Endometrial microvascular endothelial cells (primary cell): ENCODE results near the gene PKNOX1. TPM values are rescaled to one million over a fixed set of nuclear protein-coding genes. Genes with fewer than 3 reads are reported as not detected.
"Not testable (repeated sequence)": the region's sequence is repeated elsewhere in the genome, so short reads cannot be mapped to it uniquely, and the experiment has no call there.

Experiments
- in situ Hi-C: cut with HindIII; loops from 2 replicates; pipeline ENCODE4 v1.10.0; 2017; ENCODE audit warnings: low sequenced_read_pairs, low pct_unique_long_range_greater_than_20kb; ENCODE audit errors: inconsistent ontology term
- total RNA-seq: library from RNA; depleted of rRNA; stranded (reverse); fragments of >200 nt; gene quantifications from one replicate; pipeline ENCODE4 v1.2.3, GENCODE V29; 2015; ENCODE audit errors: inconsistent ontology term

The PKNOX1 gene
- total RNA-seq, 1 donor from 2014 or later = 24.3 TPM

DNA sequence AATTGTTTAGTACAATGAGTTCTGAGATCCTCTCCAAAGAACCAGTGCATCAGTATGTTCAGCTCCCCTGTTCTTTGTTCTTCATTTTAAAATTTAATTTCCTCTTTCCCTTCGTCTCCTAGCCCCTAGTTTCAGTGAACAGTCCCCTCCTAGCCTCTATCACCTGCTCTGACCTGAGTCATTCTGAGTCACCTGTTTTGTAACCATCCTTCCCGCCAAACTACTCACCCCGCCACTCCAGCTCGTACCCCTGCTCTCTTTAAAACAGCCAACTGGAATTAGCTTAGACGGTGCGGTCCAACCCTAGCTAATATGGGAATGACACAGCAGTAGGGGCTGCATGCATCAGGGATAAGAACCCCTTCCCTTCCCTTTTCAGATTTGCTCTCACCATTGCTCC lies 32.1 kb upstream of the PKNOX1 start:
- in situ Hi-C loops = no loop called here

DNA sequence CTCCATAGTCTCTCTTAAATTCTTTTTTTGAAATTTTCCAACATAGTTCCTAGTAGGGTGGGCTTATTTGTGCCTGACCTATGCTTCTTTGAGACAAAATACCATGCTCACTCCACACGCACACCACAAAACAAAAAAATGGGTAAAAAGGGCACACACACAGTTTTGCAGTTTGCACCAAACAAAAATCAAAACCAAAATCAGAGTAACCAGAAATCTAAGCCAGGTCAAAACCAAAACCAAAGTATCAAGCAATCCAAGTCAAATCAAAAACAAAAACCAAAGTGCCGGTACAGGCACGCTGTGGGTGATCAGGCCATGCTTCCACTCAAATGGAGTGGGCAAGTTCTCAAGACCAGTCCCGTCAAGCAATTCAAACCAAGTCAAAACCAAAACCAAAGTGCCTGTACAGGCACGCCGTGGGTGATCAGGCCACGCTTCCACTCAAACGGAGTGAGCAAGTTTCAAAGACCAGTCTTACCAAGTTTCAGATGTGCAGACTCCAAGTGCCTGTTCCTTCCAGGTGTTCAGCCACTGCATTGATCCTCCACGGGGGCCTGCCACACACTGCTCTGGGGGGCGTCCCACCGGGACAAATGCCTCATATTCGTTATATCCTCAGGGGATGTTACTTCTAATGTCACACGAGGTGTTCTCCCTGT lies 25.1 kb upstream of the PKNOX1 start:
- in situ Hi-C loops = not testable (repeated sequence)

DNA sequence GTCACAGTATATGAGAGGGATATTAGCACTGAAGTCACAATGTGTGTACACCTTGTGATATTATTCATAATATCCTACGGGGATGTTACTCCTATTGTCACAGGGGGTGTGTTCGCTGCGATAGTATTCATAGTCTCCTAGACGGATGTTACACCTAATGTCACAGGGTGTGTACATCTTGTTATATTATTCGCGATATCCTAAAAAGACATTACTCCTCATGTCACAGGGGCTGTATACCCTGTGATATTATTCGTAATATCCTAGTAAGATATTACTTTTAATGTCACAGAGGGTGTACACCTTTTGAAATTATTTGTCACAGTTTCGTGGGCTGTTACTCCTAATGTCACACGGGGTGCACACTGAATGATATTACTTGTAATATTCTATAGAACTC lies 23.2 kb upstream of the PKNOX1 start:
- in situ Hi-C loops = not testable (repeated sequence)

DNA sequence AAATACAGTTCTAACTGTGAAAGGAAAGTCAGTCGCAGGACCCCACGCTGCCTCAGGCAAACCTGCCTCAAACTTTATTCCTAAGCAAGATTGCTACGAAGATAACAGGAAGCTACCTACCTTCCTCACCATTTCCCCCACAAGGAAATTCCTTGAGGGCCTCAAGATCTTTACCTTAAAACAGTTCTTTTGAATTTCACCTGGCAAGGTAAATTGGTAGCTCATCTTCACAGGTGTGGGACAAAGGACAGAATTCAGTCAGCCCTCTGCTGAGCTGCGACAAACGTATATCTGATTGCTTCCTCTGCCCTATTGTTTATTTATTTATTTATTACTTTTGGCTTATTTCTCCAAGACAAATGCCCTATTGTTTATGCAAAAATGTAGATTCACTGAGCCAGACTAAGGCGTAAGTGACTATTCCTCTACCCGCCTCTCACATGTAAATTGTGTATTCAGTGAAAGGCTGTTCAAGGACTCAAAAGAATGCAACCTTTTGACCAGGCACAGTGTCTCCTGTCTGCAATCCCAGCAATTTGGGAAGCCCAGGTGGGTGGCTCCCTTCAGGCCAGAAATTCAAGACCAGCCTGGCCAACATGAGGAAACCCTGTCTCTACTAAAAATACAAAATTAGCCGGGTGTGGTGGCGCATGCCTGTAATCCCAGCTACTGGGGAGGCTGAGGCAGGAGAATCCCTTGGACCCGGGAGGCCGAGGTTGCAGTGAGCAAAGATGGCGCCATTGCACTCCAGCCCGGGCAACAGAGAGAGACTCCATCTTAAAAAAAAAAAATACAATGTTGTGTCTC lies 17.3 kb upstream of the PKNOX1 start:
- in situ Hi-C loops = no loop called here

DNA sequence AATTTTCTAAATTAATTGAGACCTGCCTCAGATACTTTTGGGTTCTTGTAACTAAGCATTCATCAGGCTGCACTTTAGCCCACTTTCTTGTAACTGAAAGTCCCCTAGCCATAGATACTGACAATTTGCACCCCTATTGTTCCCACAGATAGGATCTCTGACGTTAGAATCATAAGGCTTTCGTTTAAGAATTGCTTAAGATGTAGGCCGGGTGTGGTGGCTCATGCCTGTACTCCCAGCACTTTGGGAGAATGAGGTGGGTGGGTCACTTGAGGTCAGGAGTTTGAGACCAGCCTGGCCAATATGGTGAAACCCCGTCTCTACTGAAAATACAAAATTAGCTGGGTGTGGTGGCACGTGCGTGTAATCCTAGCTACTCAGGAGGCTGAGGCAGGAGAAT lies 16.2 kb upstream of the PKNOX1 start:
- in situ Hi-C loops = not testable (repeated sequence)

DNA sequence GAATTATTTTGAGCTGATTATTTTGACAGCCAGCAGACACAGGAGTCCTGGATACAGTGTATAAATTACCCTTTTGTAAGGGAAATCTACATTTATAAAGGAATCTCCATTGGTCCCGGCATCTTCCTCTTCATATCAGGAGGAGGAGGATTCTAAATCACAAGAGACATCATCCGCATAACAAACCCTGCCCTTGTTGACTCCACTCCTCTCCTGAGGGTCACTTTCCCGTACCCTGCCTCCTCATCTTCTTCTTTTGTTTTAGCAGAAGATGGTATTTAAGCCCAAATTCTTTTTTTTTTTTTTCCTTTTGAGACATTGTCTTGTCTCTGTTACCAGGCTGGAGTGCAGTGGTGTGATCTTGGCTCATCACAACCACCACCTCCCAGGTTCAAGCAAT lies 14.6 kb upstream of the PKNOX1 start:
- in situ Hi-C loops = no loop called here

DNA sequence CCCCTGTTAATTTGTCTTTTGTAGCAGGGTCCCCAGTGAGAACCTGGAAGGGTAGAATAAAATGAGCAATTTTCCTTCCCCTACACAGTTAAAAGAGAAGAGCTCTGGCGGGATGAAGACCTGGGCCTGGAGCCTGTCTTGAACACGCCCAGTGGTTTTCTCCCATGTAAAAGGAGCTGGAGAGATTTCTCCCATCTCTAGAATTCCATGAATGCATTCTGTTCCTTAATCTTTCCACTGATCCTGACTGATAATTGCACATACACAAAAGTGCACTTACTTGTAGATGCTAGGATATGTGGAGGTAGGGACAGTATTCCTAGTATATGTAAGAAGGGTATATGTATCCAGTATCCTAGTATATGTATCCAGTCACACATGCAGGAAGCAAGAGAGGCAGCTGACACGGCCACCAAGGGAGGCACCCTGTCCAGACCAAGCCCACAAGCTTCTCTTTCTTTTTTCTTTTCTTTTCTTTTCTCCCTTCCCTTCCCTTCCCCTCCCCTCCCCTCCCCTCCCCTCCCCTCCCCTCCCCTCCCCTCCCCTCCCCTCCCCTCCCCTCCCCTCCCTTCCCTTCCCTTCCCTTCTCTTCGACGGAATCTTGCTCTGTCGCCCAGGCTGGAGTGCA lies 11.9 kb upstream of the PKNOX1 start:
- in situ Hi-C loops = no loop called here

DNA sequence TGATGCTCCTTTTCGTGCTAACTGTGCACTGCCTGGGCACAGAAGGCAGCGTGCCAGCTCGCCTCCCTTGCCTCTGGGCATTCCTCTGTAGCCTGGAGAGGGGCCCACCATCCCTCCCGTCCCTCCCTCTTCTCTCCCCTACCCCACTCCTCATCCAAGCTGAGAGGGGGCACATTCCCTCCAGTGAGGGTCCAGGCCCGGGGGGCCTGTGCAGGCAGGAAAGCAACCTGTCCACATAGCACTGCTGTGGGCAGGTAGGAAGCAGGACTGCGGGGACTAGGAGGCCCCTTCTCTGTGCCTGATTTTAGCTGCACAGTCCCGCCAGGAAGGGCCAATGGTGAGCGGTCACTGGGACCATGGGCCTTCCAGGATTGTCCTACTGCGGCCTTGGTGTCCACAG lies 10.3 kb upstream of the PKNOX1 start:
- in situ Hi-C loops = no loop called here

DNA sequence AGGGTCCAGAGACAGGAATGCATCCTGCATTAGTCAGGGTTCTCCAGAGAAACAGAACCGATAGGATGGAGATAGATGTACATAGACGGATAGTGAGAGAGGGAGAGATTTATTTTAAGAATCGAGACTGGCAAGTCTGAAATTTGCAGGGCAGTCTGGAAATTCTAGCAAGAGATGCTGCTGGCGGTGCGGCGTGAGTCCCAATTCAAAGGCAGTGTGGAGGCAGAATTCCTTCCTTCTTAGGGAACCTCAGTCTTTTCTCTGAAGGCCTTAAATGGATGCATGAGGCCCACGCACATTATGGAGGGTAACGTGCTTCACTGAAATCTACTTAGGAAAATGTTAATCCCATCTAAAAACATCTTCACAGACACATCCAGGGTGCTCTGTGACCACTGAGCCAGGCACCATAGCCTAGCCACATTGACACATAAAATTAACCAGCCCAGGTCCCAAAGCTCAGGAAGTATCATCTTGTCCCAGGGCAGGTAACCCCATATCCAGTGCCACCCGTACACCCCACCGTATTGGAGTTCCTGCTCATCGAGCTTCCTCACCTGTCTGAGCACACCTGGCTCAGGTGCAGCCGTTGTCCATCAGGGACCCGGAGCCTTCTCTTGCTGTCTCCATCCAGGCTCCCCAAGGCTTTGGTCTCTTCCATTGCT lies 9.7 kb upstream of the PKNOX1 start:
- in situ Hi-C loops = no loop called here

DNA sequence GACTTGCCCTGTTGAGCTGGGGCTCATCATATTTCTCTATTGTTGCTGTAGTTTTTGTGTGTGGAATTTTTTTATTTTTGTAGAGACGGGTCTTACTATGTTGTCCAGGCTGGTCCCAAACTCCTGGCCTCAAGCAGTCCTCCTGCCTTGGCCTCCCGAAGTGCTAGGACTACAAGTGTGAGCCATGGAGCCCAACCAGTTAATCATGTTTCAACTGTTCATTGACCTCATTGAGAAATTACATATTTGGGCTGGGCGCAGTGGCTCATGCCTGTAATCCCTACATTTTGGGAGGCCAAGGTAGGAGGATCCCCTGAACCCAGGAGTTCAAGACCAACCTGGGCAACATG lies 9.2 kb upstream of the PKNOX1 start:
- in situ Hi-C loops = no loop called here

DNA sequence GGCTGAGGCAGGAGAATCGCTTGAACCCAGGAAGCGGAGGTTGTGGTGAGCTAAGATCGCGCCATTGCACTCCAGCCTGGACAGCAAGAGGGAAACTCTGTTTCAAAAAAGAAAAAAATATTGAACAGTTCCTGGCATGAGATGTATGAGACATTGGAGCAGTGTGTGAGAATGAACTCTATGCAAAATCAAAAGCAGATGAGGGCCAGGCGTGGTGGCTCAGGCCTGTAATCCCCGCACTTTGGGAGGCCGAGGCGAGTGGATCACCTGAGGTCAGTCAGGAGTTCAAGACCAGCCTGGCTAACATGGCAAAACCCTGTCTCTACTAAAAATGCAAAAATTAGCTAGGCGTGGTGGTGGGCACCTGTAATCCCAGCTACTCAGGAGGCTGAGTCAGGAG lies 6.7 kb upstream of the PKNOX1 start:
- in situ Hi-C loops = not testable (repeated sequence)

DNA sequence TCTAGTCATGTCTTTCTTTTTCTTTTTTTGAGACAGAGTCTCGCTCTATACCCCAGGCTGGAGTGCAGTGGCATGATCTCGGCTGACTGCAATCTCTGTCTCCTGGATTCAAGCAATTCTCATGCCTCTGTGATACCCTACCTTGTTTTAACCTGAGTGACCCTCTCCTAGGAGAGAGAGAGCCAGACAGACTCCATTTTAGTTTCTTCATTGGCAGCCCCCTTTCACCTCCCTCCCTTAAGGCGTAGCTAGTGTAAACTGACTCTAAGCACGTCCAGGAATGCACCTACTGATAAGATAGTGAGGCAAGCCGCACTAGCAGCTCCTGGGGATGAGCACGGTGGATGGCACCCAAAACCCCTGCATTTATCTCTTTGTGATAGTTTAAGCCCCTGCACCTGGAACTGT lies 5.2 kb upstream of the PKNOX1 start:
- in situ Hi-C loops = no loop called here

DNA sequence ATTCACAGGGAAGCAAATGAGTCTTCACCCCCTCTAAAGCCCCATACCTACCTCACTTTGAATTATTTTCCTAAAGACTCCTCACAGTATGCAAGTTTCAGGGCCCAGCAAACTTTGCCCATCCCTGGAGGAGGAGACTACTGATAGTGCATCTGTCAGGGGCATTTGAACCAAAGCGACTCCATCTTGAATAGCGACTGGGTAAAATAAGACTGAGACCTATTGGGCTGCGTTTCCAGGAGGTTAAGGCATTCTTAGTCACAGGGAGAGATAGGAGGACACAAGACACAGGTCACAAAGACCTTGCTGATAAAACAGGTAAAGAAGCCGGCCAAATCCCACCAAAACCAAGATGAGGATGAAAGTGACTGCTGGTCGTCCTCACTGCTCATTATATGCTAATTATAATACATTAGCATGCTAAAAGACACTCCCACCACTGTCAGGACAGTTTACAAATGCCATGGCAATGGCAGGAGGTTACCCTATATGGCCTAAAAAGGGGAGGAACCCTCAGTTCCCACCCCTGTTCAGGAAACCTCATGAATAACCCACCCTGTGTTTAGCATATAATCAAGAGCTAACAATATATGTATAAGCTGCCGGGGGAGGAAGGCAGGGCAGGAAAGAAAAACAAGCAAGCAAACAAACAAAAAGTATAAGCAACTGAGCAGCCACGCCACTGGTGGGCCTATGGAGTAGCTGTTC lies 3.3 kb upstream of the PKNOX1 start:
- in situ Hi-C loops = no loop called here

DNA sequence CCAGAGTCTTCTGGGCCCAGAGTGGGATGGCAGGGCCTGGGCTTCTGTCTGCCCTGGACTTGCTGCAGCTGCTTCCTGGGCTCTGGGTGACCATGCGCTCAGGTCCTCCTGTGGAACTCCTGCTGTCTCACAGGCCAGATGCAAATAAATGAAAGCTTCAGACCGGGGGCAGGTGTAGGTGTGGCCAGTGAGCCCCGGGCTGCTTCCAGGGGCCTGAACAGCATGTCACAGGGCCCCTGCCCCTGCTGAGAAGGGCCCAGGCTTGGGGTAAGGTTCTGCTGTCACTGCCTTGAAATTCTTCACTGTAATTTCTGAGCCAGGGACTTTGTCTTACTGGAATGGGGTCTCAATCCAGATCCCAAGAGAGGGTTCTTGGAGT lies 2.5 kb upstream of the PKNOX1 start:
- in situ Hi-C loops = no loop called here

DNA sequence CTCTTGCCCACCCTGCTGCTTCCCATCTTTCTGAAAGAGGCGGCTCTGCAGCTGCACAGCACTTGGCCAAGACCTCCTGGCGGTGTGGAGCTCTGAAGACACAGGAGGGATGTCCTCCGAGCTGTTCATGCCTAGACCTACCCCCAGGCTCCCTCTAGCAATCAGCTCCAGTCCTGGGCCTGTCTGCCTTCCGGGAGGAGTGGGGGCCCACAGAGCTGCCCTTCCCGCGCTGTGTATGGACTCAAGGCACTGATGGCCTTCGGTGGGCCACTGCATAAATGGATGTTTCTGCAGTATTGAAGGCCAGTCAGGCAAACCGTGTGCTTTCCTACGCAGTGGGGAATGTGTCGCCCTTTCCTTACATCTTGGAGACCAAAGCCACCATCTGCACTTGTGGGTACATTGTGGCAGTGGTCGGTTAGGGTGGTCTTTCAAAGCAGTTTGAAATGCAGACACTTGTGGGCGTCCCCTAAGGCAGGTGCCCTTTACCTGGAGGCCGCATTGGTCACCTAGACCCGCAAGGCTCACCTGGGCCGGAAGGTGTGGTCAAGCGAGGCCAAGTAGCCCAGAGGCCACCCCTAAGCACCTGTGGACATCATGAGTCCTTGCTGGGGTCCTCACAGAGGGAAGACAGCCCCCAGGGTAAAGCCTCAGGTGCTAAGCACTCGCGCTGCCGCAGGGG lies 912 bp upstream of the PKNOX1 start:
- in situ Hi-C loops = no loop called here

DNA sequence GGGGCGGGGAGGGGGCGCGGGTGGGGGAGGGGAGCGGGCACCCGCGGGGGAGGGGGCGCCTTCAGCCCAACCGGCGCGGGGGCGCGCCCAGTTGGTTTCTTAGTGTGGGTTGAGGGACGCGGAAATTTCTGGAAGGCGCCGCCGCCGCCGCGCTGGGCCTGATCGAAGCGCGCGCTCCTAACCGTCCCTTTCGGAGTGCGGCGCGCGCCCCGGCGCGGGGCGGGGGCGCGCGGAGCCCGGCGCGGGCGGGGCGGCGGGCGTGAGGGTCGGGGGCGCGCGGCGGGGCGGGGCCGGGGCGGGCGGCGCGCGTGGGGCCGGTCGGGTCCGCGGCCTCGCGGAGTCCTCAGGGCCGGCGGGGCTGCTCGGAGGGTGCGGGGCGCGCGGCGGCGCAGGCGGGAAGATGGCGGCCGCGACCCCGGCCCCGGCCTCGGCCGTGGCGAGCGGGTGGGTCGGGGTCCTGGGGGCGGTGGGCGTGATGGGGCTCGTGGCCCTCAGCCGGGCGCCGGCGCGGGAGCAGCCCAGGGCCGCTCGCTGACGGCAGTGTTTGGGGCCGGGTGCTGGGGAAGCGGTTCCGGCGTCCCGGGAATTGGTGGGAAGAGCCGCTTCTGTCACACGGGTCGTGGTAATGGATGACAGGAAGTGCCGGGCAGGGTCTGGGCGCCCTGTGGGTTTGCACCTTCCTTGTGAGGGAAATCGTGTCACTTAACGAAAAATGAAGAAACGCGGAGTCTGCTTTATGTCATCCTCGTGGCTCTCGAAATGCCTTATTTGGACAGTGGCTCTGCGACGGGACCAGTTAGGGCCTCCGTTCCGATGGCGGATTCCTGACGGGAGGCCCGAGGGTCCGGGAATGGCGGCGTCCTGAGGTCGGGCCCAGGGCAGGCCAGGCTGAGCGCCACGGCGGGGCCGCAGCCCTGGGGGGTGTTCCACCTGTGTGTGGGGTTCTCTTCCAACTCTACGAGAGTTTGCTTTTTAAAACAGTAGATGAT lies 764 bp downstream of the PKNOX1 start:
- in situ Hi-C loops = no loop called here

DNA sequence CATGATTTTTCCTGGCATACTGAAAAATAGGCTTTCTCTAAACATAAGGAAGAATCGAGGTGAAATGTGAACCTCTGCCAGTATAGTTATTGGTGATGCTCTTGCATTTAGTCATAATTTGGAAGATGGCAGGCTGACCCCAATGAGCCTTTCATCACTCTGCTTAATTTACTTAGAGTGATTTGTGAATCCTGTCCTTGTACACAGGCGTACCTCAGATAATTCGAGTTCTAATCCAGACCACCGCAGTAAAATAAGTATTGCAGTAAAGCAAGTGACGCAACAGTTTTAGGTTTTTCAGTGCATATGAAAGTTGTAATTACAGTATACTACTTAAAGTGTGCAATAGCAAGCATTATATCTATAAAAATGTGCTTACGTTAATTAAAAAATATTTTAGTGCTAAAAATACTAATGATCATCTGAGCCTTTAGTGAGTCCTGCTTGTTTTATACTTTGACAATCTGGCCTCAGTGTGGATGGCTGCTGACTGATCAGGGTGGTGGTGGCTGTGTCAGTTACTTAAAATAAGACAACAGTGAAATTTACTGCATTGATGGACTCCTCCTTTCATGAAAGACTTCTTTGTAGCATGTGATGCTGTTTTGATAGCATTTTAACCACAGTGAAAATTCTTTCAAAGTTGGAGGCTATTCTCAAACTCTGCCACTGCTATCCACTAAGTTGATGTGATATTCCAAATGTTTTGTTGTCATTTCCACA lies 1.7 kb downstream of the PKNOX1 start:
- in situ Hi-C loops = no loop called here
